Stimulated activated CD4-positive, alpha-beta T cell treated with anti-CD3 and anti-CD28 coated beads, Interleukin-4, amount 100 ng/mL, for 4 hours (primary cell): ENCODE measurements around the gene NDUFB10.
"Not testable (repeated sequence)": the region's sequence is repeated elsewhere in the genome, so short reads cannot be mapped to it uniquely, and the experiment has no call there.

Experiments
- DNase-seq, 2 experiments: peaks; one replicate each; pipeline ENCODE4 v3.0.0-alpha.2; 2020

The NDUFB10 gene

DNA sequence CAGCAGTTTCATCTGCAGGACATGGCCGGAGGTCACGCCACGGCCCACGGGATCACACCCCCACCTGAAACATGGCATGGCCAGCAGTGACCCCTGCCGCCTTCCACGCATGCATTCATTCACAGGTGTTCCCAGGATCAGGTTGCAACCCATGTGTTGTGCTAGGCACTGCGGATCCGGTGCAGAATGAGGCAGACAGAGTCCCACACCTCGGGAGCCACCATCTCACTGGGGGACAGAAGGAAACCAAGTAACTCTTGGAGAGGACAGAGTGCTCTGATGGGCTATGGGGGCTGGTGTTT is 12.0 kb upstream of the NDUFB10 start:
- DNase-seq = no peak

DNA sequence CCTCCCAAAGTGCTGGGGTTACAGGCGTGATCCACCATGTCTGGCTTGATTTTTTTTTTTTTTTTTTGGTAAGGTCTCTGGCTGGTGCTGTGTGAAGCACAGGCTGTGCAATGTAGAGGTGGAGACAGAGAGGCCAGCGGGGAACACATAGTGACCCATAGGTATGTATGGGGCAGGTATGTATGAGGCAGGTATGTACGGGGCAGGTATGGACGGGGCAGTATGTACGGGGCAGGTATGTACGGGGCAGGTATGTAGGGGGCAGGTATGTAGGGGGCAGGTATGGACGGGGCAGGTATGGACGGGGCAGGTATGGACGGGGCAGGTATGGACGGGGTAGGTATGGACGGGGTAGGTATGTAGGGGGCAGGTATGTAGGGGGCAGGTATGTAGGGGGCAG is 9.8 kb upstream of the NDUFB10 start:
- DNase-seq = no peak

DNA sequence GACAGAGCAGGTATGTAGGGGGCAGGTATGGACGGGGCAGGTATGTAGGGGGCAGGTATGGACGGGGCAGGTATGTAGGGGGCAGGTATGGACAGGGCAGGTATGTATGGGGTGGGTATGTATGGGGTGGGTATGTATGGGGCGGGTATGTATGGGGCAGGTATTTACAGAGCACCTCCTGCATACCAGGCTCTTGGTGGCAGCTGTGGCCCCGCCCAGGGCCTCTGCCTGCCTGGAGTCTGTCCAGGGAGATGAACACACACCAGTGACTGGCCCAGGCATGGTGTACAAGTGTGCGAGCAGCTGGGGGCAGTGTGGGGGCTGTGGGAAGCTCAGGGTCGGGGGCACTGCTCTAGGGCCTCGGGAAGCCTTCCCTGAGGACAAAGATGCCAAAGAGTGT is 9.3 kb upstream of the NDUFB10 start:
- DNase-seq = no peak

DNA sequence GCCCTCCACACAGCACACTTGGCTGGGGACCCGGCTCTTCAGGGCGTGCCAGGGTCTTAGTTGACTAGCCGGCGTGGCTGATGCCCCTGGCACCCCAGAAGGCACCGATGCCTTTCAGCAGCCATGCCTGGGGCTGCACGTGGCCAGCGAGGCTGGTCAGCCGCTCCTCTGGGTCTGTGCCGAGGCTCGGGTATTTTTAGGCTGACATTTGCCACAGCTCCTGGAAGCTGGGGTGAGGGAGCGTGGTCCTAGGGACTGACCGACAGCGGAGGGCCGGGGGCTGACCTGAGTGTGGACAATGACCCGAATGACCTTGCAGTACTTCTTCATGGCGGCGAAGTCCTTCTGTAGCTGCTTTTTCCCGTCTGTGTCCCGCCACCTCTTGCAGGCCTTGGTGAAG is 8.8 kb upstream of the NDUFB10 start:
- no peak for DNase-seq

DNA sequence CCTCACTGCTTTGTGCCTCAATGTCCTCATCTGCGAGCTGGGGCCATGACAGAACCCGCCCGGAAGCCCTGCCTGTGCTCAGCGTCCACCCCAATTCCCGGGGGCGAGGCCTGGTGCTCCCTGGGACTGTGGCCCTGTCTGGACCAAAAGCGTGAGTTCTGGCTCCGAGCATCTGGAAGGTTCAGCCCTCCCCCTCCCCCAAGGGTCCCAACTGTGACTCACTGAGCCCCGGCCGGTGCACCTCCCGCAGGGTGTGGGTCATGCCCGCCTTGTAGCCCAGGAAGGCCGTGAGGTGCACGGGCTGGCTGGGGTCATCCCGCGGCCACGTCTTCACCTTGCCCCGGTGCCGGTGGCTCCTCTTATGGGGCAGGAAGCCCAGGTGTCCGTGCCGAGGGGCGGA is 5.6 kb upstream of the NDUFB10 start:
- DNase-seq = no peak

DNA sequence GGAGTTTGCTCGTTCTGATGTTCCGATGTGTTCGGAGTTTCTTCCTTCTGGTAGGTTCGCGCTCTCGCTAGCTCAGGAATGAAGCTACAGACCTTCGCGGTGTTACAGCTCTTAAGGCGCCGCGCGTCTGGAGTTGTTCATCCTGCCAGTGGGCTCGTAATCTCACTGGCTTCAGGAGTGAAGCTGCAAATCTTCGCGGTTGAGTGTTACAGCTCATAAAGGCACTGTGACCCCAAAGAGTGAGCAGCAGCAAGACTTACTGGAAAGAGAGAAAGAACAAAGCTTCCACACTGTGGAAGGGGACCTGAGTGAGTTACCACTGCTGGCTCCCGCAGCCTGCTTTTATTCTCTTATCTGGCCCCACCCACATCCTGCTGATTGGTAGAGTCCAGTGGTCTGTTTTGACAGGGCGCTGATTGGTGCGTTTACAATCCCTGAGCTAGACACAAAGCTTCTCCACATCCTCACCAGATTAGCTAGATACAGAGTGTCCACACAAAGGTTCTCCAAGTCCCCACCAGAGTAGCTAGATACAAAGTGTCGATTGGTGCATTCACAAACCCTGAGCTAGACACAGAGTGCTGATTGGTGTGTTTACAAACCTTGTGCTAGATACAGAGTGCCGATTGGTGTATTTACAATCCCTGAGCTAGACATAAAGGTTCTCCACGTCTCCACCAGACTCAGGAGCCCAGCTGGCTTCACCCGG is 1.8 kb upstream of the NDUFB10 start:
- not testable (repeated sequence) for DNase-seq

DNA sequence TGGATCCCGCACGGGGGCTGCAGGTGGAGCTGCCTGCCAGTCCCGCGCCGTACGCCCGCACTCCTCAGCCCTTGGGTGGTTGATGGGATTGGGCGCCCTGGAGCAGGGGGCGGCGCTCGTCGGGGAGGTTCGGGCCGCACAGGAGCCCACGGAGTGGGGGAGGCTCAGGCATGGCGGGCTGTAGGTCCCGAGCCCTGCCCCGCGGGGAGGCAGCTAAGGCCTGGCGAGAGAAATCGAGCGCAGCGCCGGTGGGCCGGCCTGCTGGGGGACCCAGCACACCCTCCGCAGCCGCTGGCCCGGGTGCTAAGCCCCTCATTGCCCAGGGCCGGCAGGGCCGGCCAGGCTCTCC is 1.2 kb upstream of the NDUFB10 start:
- DNase-seq = not testable (repeated sequence)

DNA sequence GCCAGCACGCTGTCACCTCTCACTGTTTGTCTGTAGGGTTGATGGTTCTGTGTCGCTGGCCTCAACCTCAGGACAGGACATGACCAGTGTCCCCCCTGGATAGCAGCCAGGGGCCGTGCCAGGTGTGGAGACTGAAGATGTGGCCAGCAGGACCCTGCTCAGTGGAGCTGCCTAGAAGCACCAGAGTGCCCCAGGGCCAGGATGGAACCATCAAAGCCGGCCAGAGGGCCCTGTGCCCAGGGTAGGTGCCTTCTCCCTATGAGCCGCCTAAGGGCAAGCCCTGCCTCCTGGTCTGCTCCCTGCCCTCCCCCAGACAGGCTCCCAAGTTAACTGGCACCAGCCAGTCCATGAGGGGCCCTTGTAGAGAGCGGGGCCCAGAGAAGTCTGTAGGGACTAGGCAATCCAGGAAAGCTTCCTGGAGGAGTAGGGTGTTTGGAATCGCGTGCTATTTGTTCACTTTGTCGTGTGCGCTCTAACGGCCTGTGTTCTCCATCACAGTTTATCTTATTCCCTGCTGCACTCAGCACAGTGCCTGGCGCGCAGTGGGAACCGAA is 546 bp upstream of the NDUFB10 start:
- no peak for DNase-seq

DNA sequence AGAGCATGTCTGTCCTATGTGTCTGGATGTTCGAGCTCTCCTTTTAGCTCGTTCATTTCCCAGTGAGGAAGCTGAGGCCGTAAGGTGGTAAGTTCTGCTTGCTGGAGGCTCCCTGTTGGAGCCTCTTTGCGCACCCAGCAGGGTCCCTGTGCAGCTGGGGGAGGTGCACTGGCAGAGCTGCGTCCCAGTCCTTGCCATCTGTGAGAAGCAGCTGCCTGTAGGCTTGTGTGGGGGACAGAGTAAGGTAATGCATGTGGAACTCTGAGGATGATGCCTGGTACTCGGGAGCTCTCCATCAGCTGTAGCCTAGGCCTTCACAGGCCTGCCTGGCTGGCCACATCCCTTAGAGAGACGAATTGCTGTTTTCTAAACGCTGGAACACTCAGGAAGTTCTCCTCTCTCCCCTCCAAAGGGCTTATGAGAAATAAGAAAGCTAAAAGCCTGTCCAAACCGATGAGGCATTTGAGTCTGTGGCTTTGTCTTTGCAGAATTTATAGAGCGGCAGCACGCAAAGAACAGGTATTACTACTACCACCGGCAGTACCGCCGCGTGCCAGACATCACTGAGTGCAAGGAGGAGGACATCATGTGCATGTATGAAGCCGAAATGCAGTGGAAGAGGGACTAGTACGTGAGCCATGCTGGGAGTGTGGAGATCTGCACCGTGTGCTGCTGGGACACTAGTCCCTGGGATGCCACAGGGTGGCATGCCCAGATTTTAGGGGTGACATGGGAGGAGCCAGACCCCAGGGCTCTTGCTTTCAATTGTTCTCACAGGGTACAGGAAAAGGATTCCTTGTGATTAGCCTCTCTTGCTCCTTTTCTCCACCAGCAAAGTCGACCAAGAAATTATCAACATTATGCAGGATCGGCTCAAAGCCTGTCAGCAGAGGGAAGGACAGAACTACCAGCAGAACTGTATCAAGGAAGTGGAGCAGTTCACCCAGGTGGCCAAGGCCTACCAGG is 1.6 kb downstream of the NDUFB10 start:
- DNase-seq = peak; percentile 30 to 50

DNA sequence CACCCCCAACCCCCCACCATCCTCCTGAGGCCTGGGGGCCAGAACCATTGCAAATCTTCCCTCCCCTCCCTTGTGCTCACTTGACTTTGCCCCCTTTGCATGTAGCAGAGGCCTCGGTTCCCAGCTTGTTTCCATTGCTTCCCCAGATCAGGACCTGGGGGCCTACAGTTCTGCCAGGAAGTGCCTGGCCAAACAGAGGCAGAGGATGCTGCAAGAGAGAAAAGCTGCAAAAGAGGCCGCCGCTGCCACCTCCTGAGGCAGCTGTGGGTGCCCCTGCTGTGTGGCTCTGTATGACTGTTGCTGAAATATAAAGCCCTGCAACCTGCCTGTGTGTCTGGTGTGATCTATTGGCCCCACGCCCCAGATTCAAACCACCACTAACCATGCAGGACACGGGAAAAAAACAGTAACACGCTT is 2.3 kb downstream of the NDUFB10 start:
- no peak for DNase-seq

DNA sequence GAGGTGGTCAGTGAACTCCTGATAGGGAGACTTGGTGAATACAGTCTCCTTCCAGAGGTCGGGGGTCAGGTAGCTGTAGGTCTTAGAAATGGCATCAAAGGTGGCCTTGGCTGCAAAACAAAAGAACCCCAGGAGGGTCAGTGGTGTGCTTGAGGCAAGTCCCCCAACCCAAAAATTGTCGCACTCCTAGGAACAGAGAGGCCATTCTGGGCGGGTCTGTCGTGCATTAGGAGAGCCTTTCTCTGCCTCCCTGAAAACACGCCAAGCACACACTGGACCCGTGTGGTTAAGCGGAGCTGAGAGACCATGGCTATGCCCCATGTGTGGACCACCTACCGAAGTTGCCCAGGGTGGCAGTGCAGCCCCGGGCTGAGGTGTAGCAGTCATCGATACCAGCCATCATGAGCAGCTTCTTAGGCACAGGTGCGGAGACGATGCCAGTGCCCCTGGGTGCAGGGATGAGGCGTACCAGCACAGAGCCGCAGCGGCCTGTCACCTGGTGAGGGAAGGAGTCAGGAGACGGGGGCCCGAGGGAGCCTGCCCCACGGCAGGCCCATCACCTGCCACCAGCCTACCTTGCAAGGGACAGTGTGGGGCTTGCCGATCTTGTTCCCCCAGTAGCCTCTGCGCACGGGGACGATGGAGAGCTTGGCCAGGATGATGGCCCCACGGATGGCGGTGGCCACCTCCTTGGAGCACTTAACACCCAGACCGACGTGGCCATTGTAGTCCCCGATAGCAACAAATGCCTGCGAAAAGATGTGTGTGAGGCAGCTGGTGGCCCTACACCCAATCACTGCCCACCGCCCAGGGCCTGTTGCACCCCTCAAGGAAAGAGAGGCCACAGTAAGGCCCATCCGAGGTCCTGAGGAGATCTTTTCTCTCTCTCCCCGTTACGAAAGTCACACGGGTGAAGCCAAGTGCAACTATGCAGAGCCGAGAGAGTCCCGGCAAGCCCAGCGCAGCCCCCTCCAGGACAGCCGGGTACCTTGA is 3.1 kb downstream of the NDUFB10 start:
- DNase-seq = not testable (repeated sequence)

DNA sequence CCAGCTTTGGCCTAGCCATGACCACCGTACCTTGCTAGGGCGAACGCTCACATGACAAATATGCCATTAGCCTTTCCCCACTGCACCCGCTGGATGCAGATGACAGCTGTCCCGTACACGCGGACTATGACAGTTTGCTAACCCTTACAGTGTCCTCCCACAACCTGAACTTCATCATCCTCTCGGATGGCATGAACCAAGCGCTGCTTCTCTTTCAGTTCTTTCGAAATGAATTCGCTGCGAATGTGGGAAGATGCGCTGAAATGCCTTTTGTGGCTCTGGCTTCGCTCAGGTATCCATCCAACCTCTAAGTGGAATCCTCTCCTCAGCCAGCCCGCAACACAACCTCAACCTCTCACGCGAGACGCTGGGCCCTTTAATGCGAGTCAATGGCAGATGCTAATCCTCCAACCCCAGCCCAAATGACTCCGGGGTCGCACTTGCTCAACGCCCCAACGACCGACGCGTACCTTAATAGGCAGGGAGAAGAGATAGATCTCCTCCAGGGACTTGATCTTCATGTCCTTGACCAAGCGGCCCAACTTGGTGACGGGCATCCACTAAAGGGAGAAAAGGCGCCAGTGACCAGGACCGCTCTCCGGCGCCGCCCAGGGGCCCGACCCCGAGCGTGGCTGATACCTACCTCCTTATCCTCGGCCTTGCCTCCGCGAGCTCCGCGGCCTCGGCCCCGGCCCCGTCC is 4.6 kb downstream of the NDUFB10 start:
- peak; percentile 33 to 45 for DNase-seq

DNA sequence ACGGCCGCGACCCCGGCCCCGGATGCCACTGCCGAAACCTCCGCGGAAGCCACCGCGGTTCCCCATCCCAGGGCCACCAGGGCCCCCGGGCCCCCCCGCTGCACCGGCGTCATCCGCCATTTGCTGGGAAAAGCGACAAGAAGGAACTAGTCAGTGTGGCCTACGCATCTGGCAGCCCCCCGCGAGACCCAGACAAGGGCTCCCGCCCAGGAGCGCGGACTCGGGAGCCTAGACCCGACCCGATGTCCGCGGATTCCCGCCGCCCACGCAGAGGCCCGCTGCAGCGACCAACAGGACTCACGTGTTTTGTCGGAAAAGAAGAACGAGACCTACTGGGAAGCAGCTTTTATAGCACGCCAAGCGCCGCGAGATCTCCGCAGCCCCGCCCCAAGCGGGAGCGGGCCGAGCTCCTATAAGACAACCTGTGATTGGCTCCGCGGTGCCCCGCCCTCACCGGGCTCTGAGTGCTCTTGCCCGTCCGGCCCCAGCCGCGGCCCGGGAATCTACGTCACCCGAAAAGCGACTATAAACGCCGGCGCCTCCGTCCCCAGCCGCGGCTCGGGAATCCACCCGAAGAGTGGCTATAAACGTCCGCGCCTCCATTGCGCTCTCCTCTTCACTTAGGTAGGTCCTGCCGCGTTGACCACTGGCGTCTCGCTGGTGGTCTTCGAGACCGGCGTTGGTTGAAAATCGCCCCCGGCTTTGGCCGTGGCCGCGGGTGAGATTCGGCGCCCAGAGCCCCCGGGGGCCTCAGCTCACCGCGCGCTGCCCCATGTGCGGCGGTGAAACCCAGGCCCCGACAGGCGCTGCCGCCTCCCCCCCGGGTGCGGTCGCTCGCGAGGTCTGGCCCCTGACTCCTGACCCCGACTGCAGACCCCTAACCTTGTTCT is 5.4 kb downstream of the NDUFB10 start, which contains the start of gene RPS2:
TSS of gene RPS2 (minus strand) at position 321 of the 890 bp plus-strand sequence. CDS start at position 120, 201 bp downstream.
- DNase-seq = peak; percentile 96 to 97

DNA sequence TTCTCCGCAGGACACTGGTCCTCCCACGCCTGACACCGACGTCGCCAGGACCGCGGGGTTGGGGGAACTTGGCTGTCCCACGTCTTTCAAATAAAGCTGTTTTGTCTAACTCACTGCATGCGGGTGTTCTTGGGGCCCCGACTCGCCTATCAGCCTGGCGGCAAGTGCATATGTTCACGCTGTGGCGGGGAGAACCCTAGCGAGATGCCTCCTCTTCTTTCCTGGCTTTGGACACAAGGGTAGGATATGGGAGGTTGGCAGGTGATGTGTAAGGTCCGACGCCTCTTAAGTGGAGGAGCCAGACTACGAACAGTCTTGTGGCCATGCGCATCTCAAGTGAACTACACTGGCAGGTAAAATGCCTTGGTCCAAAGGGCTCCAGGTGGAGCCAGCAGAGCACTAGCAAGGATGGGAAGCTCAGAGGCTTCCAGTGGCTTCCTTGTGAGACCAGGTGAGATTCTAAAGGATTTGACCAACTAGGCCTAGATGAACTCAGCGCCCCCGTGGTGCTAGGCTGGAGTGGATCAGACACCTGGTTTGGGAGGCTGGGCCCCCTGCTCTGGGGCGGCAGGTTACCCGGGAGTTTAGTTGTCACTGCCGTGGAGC is 6.2 kb downstream of the NDUFB10 start:
- DNase-seq = no peak

DNA sequence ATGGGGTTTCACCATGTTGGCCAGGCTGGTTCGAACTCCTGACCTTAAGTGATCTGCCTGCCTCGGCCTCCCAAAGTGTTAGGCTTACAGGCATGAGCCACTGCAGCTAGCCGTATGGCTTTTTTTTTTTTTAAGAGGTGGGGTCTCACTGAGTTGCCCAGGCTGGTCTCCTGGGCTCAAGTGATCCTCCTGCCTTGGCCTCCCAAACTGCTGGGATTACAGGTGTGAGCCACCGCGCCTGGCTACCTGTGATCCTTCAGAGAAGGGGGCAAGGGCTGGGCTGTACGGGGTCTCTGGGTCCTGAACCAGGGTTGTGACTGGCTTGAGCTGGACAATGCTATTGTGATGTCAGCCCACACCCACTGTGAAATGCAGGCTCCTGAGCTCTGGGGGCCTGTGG is 7.1 kb downstream of the NDUFB10 start, which contains the start of gene RNF151:
TSS of gene RNF151 (plus strand) at position 397 of the 400 bp plus-strand sequence. CDS start 26 bp downstream, outside the sequence.
- DNase-seq = no peak

DNA sequence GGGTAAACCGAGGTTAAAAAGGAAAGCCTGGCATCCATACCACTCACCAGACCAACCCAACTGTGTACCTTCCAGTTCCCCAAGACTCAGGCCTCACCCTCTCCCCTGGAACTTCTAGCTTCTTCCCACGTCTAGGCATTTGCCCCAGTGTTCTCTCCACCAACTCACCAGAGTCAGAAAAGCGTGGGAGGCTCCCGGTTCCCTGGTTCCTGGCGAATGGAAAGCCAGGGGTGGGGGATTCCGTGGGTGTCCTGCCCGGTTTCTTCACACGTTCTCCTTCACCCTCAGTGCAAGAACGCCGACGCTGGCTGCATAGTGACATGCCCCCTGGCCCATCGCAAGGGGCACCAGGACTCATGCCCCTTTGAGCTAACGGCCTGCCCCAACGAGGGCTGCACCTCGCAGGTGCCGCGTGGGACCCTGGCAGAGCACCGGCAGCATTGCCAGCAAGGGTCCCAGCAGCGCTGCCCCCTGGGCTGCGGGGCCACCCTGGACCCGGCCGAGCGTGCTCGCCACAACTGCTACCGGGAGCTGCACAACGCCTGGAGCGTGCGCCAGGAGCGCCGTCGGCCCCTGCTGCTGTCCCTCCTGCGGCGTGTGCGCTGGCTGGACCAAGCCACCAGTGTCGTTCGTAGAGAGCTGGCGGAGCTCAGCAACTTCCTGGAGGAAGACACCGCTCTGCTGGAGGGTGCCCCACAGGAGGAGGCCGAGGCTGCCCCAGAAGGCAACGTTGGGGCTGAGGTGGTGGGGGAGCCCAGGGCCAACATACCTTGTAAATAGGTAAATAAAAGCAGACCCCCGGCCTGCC is 9.0 kb downstream of the NDUFB10 start:
- DNase-seq = no peak

DNA sequence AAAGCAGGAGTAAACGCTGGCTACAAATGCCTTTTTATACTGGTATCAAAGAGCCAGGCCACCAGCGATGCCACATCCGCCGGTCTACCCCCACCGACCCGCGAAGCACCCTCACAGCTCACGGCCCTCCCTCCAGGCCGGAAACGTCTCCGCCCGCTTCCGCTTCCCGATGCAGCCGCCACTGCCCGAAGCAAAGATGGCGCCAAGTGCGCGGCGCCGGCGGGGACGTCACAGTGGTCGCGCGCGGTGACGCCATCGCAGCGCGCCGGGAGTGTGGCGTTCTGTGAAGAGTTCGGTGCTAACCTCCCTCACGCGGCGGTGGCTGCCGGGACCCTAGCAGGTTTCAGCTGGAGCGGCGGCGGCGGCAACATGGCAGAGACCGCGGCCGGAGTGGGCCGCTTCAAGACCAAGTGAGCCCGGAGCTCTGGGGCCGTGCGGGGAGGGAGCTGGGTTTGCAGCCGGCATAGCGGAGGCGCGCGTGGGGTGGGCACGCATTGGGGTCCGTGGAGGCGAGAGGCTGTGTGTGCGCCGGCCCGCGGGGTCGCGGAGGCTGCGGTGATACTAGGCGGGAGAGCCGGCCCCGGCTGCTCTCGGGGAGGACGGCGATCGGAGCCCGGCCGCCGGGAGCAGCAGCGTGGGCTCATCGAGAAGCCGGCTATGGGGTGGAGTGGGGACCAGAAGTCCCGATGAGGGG is 12.6 kb downstream of the NDUFB10 start, which contains the start of gene TBL3:
TSS of gene TBL3 (plus strand) at position 258 of the 694 bp plus-strand sequence. CDS start at position 370, 112 bp downstream.
- DNase-seq = peak; percentile 95

DNA sequence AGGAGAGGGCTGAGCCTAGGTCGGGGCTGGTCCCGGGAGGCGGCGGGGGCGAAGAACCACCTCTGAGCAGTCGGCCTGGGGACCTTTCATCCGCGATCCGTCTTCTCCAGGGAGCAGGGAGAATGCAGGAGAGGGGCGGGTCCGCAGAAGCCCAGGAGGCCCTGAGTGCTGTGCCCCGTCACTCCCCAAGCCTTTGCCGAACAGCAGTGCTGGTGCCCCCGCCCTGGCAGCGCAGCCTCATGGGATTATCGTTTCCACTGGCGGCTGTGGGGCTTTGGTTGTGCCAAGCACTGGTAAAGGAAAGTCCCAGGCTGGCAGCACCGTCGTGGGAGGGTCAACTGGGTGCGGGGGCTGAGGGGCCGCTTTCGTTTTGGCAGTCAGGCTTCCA is 13.1 kb downstream of the NDUFB10 start:
- no peak for DNase-seq
